Activated naive CD8-positive, alpha-beta T cell treated with anti-CD3 and anti-CD28 coated beads, Interleukin-2, amount 10 ng/mL, durations not matched to agents 7 days and 5 days (primary cell): ENCODE results near the gene LRRC26. TPM values are rescaled to one million over a fixed set of nuclear protein-coding genes. Genes with fewer than 3 reads are reported as not detected.

Source experiments
- ATAC-seq: fragments of 150-1000 bp; cut with Tn5 transposase; one replicate; pipeline ENCODE4 v1.10.0; 2021; ENCODE audit warnings: low read depth, moderate library complexity
- POLR2A ChIA-PET: fragments of 350-600 bp; sonication (Branson Sonifier 250); formaldehyde crosslinking; loops from one replicate; lab custom pipeline; 2021; ENCODE audit warnings: antibody characterized with exemption; lab: Charles Lee
- DNase-seq: peaks from one replicate; pipeline ENCODE4 v3.0.0; 2021
- H3K27ac Mint-ChIP-seq: one replicate; pipeline ENCODE4 v1.8.0; 2022; ENCODE audit warnings: mild to moderate bottlenecking, mixed read lengths
- H3K27me3 Mint-ChIP-seq: one replicate; pipeline ENCODE4 v1.8.0; 2022; ENCODE audit warnings: mild to moderate bottlenecking, moderate library complexity, mixed read lengths
- H3K36me3 Mint-ChIP-seq: one replicate; pipeline ENCODE4 v1.8.0; 2021; ENCODE audit warnings: mild to moderate bottlenecking, mixed read lengths
- H3K4me1 Mint-ChIP-seq: one replicate; pipeline ENCODE4 v1.8.0; 2021; ENCODE audit warnings: mixed read lengths
- H3K4me3 Mint-ChIP-seq: one replicate; pipeline ENCODE4 v1.8.0; 2022; ENCODE audit warnings: mild to moderate bottlenecking, moderate library complexity, mixed read lengths
- H3K9me3 Mint-ChIP-seq: one replicate; pipeline ENCODE4 v1.8.0; 2021; ENCODE audit warnings: mixed read lengths
- total RNA-seq, 2 experiments: library from RNA; stranded (reverse); gene quantifications; one replicate each; pipeline ENCODE4 v1.2.3, GENCODE V29; 2021

Gene LRRC26
- total RNA-seq, 2 experiments from 2014 or later, result not detected

DNA sequence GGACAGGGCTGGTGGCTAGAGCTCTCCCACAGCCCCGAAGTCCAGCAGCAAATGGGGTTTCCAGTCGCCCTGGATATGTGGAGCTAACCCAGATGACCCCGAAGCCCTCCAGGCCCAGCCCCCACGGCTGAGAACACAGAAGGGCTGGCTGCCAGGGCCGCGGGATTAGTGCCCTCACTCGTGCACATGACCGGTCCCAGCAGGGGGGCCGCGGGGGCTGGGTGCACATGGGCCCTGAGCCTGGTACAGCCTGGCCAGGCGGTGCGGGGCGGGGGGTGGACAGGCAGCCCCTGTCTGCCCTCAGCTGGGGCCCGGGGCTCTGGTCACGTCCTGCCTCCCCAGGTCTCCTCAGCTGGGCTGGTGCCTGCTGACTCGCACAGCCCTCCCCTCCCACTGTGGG is 24.5 kb upstream of the LRRC26 start:
- POLR2A ChIA-PET, result interaction anchor here (2.0 kb wide), 1 partner anchor 47 kb away, joined by 7 read pairs; the partner anchor contains the start of gene TUBB4B
- H3K4me1 Mint-ChIP-seq, result peaks cover 3% of the 10 kb centered on the region
- H3K27me3 Mint-ChIP-seq, result no peaks in the 10 kb centered on the region
- H3K36me3 Mint-ChIP-seq, result no peaks in the 10 kb centered on the region
- no peak overlapping the region for H3K27ac Mint-ChIP-seq
- DNase-seq, result no peak
- no peak overlapping the region for H3K4me3 Mint-ChIP-seq
- no peaks in the 10 kb centered on the region for H3K9me3 Mint-ChIP-seq
- no peak for ATAC-seq

DNA sequence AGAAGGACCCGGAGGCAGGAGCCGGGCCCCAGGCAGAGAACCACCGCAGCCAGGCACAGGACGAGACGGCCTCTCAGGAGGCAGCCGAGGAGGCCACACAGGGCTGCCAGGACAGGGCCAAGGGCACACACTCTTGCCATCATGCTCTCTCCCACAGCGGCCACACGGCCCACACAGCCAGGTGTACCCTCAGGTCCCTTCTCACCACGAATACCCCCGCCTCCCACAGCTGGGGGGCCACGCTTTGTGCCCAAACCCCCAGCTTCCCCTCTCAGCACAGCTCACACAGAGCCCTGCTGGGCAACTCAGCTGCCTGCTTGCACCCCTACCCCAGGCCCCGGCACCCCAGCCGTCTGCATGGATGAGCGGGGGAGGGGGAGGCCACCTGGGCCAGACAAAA is 23.9 kb upstream of the LRRC26 start:
- no peak for DNase-seq
- Mint-ChIP-seq H3K36me3 (peaks cover 2% of the 10 kb centered on the region), H3K27me3 (no peaks in the 10 kb centered on the region), H3K4me3 (no peak overlapping the region), H3K9me3 (no peaks in the 10 kb centered on the region), H3K4me1 (peaks cover 7% of the 10 kb centered on the region), H3K27ac (no peak overlapping the region)
- POLR2A ChIA-PET, result interaction anchor here (0.6 kb wide), 1 partner anchor 493 kb away, joined by 3 read pairs; no protein-coding TSS in a partner anchor
- no peak for ATAC-seq

DNA sequence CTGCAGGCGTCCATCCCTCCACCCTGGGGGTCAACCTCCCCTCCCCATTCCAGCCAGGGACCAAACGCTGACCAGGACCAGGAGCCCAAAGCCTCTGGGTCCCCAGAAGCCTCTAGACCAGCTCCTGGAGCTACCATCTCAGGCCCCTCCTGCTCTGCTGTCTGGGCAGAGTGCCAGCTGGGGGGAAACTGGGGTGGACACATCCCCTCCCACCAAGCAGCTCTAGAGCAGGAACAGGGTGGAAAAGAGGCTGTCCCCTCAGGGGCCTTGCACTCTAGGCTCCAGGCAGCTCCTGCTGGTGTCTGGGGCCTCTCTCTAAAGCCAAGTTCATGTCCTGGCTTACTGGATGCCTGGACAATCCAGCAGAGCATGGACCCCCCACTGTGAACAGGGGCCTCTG is 23.0 kb upstream of the LRRC26 start:
- Mint-ChIP-seq H3K4me1 (peaks cover 7% of the 10 kb centered on the region), H3K4me3 (no peak overlapping the region), H3K27ac (no peak overlapping the region), H3K36me3 (peaks cover 2% of the 10 kb centered on the region), H3K9me3 (no peaks in the 10 kb centered on the region), H3K27me3 (no peaks in the 10 kb centered on the region)
- POLR2A ChIA-PET, result interaction anchor here (0.6 to 1.4 kb wide), 2 partner anchors 8 to 492 kb away, joined by 3 to 5 read pairs; partner anchors contain the start of gene TPRN
- DNase-seq, result no peak
- ATAC-seq, result no peak

DNA sequence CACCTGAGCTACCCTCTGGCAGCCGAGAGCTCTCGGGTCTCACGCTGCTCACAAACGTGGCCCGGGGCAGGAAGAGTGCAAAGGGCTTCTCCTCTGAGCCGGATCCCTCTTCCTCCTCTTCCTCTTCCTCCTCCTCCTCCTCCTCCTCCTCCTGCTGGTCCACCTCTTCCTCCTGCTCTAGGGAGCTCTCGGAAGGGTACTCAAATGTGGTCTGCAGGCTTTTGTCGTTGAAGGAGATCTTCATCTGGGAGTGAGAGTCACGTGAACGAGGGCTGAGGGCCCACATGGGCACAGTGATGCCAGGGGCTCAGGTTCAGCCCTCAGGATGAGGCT is 22.6 kb upstream of the LRRC26 start:
- DNase-seq (no peak), ATAC-seq (no peak)
- no peaks in the 10 kb centered on the region for H3K27me3 Mint-ChIP-seq
- H3K9me3 Mint-ChIP-seq, result no peaks in the 10 kb centered on the region
- no peak overlapping the region for H3K4me3 Mint-ChIP-seq
- peaks cover 2% of the 10 kb centered on the region for H3K36me3 Mint-ChIP-seq
- no peak overlapping the region for H3K27ac Mint-ChIP-seq
- H3K4me1 Mint-ChIP-seq, result peaks cover 10% of the 10 kb centered on the region
- POLR2A ChIA-PET, result interaction anchor here (1.4 kb wide), 1 partner anchor 8 kb away, joined by 5 read pairs; the partner anchor contains the start of gene TPRN

DNA sequence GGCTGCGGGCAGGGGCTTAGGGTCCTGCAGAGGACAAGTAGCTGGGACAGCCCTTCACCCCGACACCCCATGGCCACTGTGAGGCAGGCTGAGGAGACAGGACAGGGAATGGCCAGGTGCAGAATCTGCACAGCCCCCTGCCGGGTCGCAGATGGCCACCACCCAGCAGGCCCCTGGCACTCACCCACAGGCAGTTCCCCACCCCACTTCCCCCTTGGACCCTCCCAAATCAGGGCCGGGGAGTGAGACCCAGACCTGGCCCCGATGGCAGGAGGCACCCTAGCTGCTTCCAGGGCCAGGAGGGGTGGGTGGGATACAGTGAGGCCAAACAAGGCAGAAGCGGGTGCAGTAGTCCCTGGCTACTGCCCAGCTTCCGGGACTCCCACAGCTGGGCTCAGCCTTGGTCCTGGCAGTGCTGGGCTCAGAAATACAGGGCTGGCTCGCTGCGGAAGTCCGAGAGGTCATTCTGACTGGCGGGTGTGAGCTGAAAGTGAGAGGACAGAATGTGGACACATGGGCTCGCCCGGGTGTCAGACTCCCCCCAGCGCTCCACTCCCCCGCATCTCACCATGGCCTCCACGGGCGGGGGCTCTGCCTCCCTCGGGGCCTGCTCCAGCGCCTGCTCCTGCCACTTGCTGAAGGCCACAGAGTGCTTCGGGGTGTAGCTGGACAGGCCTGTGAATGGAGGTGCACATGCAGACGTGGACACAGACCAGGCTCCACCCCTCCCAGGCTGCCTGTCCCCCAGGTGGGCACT is 22.0 kb upstream of the LRRC26 start:
- Mint-ChIP-seq H3K27me3 (no peaks in the 10 kb centered on the region), H3K4me3 (no peak overlapping the region), H3K4me1 (peaks cover 14% of the 10 kb centered on the region), H3K27ac (no peak overlapping the region), H3K9me3 (no peaks in the 10 kb centered on the region), H3K36me3 (peaks cover 2% of the 10 kb centered on the region)
- no peak for ATAC-seq
- no peak for DNase-seq
- POLR2A ChIA-PET, result interaction anchor here (1.4 kb wide), 1 partner anchor 9 kb away, joined by 5 read pairs; the partner anchor contains the start of gene TPRN

DNA sequence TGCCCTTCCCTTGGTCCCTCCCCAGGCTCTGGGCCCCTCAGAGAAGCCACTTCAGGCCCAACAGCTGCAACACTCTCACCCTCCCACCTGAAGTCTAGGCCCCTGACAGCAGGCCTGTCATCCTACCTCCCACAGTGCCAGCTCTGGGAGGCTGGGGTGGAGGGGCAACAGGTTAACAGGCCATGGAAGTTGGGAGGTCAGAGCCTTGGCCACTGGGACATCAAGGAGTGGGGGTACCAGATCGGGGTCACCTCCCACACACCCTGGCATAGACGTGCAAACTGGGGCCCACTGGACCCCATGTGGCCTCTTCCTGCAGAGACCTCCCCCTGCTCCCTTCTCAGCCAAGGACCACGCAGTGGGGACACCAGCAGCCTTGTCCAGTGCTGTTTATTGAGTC is 21.4 kb upstream of the LRRC26 start:
- ATAC-seq (no peak), DNase-seq (no peak)
- H3K27me3 Mint-ChIP-seq, result no peaks in the 10 kb centered on the region
- POLR2A ChIA-PET, result interaction anchor here (1.4 kb wide), 1 partner anchor 9 kb away, joined by 5 read pairs; the partner anchor contains the start of gene TPRN
- H3K4me1 Mint-ChIP-seq, result peaks cover 16% of the 10 kb centered on the region
- H3K36me3 Mint-ChIP-seq, result peaks cover 2% of the 10 kb centered on the region
- H3K27ac Mint-ChIP-seq, result peak overlapping the region; percentile 67
- H3K4me3 Mint-ChIP-seq, result no peak overlapping the region
- H3K9me3 Mint-ChIP-seq, result no peaks in the 10 kb centered on the region

DNA sequence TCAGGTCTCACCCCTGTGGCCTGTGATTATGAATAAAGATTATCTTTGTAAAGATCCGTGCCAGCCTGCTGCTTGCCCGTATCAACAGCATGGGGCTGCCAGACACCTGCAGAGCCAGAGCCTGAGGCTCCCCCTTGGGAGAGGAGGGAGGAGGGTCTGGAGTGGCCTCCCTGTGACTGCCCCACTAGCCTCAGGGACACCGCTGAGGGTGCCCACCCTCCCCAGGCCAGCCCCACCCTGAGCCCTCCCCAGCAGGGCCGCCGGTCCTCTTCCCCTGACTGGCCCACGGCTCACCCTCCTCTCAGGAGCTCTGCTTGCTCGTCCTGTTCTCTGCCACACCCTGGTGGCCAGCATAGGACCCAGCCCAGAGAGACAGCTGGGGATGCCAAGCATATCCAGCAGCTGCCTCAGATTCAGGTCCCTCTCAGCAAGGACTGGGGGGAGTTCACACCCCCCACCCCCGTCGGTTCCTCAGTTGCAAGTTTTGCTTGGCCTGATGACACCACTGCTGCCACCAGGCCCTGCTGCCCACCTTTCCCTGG is 20.5 kb upstream of the LRRC26 start:
- H3K27ac Mint-ChIP-seq, result peak overlapping the region; percentile 67
- POLR2A ChIA-PET, result interaction anchor here (1.7 to 3.4 kb wide), 5 partner anchors 11 to 76 kb away, joined by 4 to 42 read pairs (median 11); partner anchors contain the start of genes DPP7, NELFB, RNF208 and TPRN
- no peaks in the 10 kb centered on the region for H3K27me3 Mint-ChIP-seq
- H3K36me3 Mint-ChIP-seq, result peaks cover 2% of the 10 kb centered on the region
- H3K4me1 Mint-ChIP-seq, result peaks cover 16% of the 10 kb centered on the region
- ATAC-seq, result no peak
- peak overlapping the region; percentile 94 for H3K4me3 Mint-ChIP-seq
- DNase-seq, result no peak
- no peaks in the 10 kb centered on the region for H3K9me3 Mint-ChIP-seq

DNA sequence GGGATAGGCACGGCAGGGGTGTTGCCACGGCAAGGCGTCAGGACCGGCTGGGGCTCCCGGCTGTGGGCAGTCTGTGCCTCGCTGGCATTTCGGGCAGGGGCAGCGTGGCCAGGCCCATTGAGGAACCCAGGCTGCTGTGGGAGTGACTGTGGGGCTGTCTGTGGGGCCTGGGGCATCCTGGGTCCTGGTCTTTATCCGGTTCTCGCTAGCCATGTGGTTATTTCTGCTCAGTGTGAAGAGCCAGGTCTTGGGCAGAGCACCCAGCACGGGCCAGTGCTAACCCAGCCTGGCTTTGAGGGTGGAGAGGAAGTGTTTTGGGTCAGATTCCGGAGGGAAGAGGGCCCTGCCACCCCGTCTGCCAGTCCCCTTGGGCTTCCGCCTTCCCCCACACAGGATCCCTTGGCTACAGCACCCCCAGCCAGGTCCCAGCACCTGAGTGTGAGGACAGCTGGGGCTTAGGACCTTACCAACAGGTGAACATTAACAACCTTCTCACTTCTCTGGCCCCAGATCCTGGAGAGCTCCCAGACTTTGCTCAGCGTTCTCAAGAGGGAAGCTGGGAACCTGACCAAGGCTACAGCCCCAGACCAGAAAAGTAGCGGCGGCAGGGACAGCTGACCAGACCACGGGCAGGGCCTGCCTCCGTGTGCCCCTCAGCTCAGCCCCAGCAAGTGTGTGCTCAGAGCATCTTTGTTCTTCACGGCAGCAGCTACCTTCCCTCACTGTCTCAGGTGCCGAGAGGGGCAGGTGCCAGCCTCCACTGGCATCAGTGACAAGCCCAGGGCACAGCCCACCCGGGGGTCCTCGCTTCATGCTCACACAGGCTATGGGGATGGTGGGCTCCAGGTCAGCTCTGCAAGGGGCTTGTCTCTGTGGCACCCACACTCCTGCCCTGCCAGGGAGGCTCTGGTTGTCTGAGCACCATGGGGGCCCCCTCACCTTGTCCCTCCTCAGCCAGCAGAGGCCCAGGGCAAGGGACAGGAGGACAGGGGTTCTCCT is 19.7 kb upstream of the LRRC26 start:
- H3K9me3 Mint-ChIP-seq, result no peaks in the 10 kb centered on the region

DNA sequence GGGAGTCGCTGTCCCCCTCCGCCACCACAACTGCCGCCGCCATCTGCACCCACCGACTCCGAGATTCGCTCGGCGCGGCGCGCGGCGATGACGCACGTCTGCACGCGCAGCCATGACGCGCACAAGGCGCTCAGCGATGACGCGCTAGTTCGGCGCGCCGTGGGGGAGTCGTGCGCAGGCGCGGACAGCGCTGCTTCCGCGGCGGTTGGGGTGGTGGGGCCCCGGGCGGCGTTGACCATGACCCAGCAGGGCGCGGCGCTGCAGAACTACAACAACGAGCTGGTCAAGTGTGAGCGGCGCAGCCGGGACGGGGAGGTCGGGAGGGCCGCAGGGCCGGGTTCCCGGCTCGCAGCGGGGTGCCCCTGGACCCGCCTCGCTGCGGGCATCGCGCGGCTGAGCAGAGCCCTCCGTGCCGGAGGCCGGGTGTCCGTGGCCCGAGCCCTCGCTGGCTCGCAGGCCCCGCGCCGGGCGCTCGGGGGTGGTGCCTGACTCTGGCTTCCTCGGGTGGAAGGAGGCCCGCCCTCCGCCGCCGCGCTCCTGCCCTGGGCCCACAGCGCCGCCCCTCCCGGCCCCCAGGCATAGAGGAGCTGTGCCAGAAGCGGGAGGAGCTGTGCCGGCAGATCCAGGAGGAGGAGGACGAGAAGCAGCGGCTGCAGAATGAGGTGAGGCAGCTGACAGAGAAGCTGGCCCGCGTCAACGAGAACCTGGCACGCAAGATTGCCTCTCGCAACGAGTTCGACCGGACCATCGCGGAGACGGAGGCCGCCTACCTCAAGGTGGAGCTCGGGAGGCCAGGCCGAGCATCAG is 18.8 kb upstream of the LRRC26 start, which contains the start of the genes ANAPC2 and SSNA1:
Gene ANAPC2 (minus strand): TSS at position 71 of the 807 bp plus-strand sequence. CDS start 28 bp downstream, at position 43.
Gene SSNA1 (plus strand): TSS at position 187 of the 807 bp plus-strand sequence. CDS start 51 bp downstream, at position 238.
- Mint-ChIP-seq H3K27ac (peak within 1 kb of the TSS; percentile 95), H3K9me3 (no peaks in the 10 kb centered on the region), H3K27me3 (no peaks in the 10 kb centered on the region), H3K4me3 (peak within 1 kb of the TSS; percentile 94), H3K36me3 (peaks cover 3% of the 10 kb centered on the region), H3K4me1 (peaks cover 16% of the 10 kb centered on the region)
- POLR2A ChIA-PET, result interaction anchor here (0.5 to 3.7 kb wide), 22 partner anchors 10 to 306 kb away, joined by 3 to 42 read pairs (median 6); partner anchors contain the start of genes DPP7, NDOR1, NELFB and RNF208
- ATAC-seq (peak; percentile 83), DNase-seq (peak; percentile 99)

More for the DNA sequence above, 19.7 kb upstream of the LRRC26 start:
- no peak for DNase-seq
- POLR2A ChIA-PET, result interaction anchor here (0.9 to 3.7 kb wide), 19 partner anchors 10 to 212 kb away, joined by 3 to 42 read pairs (median 8); partner anchors contain the start of genes DPP7, NDOR1, NELFB and RNF208
- H3K4me1 Mint-ChIP-seq, result peaks cover 16% of the 10 kb centered on the region
- no peak for ATAC-seq
- H3K4me3 Mint-ChIP-seq, result peak overlapping the region; percentile 94
- peak overlapping the region; percentile 95 for H3K27ac Mint-ChIP-seq
- H3K27me3 Mint-ChIP-seq, result no peaks in the 10 kb centered on the region
- H3K36me3 Mint-ChIP-seq, result peaks cover 2% of the 10 kb centered on the region

DNA sequence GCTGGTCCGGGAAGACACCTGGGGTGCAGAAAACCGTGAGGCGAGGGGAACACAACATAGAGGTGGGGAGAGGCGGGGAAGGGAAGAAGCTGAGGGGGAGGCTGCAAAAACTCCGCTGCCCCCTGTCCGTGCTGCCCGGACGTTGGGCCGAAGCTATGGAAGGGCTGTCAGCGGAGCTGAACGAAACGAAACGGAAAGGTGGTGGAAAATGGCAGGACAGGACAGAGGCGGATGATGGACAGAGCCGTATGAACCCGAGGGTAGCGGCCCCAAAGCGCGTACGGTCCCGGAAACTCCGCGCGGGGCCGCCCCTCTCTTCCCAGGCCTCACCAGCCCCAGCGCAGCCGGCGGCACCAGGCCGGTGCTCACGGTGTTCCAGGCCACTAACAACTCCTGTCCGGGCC is 18.2 kb upstream of the LRRC26 start:
- no peaks in the 10 kb centered on the region for H3K27me3 Mint-ChIP-seq
- peaks cover 3% of the 10 kb centered on the region for H3K36me3 Mint-ChIP-seq
- no peak for DNase-seq
- H3K4me3 Mint-ChIP-seq, result peak overlapping the region; percentile 91
- peak; percentile 7 for ATAC-seq
- peaks cover 16% of the 10 kb centered on the region for H3K4me1 Mint-ChIP-seq
- H3K27ac Mint-ChIP-seq, result peak overlapping the region; percentile 92
- H3K9me3 Mint-ChIP-seq, result no peaks in the 10 kb centered on the region
- POLR2A ChIA-PET, result interaction anchor here (0.8 to 3.7 kb wide), 13 partner anchors 14 to 118 kb away, joined by 3 to 42 read pairs (median 11); partner anchors contain the start of genes DPP7, NDOR1, RNF208 and SAPCD2

DNA sequence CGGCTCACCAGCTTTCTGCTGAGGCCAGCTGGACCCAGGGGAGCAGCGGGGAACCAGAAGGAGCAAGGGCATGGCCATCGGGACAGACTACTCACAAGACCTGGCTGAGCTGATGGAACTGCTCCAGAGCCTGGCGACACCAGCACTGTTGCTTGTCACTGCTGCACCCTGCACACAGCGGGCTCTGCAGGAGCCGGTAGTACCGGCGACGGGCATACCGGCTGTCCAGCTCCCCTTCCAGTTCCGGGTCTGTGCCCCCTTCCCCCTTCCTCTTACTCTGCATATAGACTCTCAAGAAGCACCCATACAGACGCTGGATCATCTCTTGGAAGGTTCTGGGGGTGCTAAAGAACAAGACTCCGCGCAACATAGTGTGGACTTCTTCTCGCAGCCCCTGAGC is 17.5 kb upstream of the LRRC26 start:
- Mint-ChIP-seq H3K4me3 (peak overlapping the region; percentile 91), H3K27me3 (no peaks in the 10 kb centered on the region), H3K36me3 (peaks cover 3% of the 10 kb centered on the region), H3K4me1 (peaks cover 16% of the 10 kb centered on the region), H3K27ac (peak overlapping the region; percentile 92), H3K9me3 (no peaks in the 10 kb centered on the region)
- POLR2A ChIA-PET, result interaction anchor here (0.8 to 3.7 kb wide), 11 partner anchors 14 to 117 kb away, joined by 3 to 42 read pairs (median 11); partner anchors contain the start of genes DPP7, NDOR1, RNF208 and SAPCD2
- DNase-seq (no peak), ATAC-seq (no peak)
